Fibroblast of lung (primary cell): ENCODE results near the gene SDK1. TPM values are rescaled to one million over a fixed set of nuclear protein-coding genes. Genes with fewer than 3 reads are reported as not detected.

Experiments
- DNase-seq, 2 donors: peaks; one replicate each; pipeline versions ENCODE4 v3.0.0 to v3.0.0-alpha.2; 2010; ENCODE audit warnings: low read depth in 2 of 2
- H2AFZ ChIP-seq: 2 replicates; pipeline ENCODE4 v1.5.1; 2012; ENCODE audit warnings: low read length, control low read depth, inconsistent platforms
- H3K27ac ChIP-seq: 2 replicates; pipeline ENCODE4 v1.5.1; 2011; ENCODE audit warnings: low read length, control low read depth; ENCODE audit not compliant: insufficient read depth
- H3K27me3 ChIP-seq: 2 replicates; pipeline ENCODE4 v1.5.1; 2011; ENCODE audit warnings: mild to moderate bottlenecking, low read length; ENCODE audit not compliant: control insufficient read depth, insufficient read depth
- H3K36me3 ChIP-seq: 2 replicates; pipeline ENCODE4 v1.5.1; 2011; ENCODE audit warnings: low read length; ENCODE audit not compliant: control insufficient read depth, insufficient read depth
- H3K4me1 ChIP-seq: 2 replicates; pipeline ENCODE4 v1.5.1; 2011; ENCODE audit warnings: low read length; ENCODE audit not compliant: control insufficient read depth, insufficient read depth; ENCODE audit errors: extremely low read depth
- H3K4me2 ChIP-seq: 2 replicates; pipeline ENCODE4 v1.5.1; 2011; ENCODE audit warnings: low read length, control low read depth; ENCODE audit not compliant: insufficient read depth; ENCODE audit errors: extremely low read depth
- H3K4me3 ChIP-seq, 4 experiments: fragments of 200-600 bp in 1 of 4; sonication (generic) in 1 of 4; replicated peaks in 1 of 4; 2 replicates each; pipeline ENCODE4 v1.5.1; 2011 to 2016; ENCODE audit warnings: low read length in 4 of 4, low read depth in 3 of 4, mild to moderate bottlenecking in 3 of 4, control low read depth in 2 of 4, inconsistent platforms in 1 of 4, mixed read lengths in 1 of 4; ENCODE audit not compliant: insufficient read depth in 1 of 4; ENCODE audit errors: control extremely low read depth in 1 of 4
- H3K79me2 ChIP-seq: 2 replicates; pipeline ENCODE4 v1.5.1; 2012; ENCODE audit warnings: mild to moderate bottlenecking, low read length, inconsistent platforms; ENCODE audit not compliant: control insufficient read depth, insufficient read depth
- H3K9ac ChIP-seq: 2 replicates; pipeline ENCODE4 v1.5.1; 2011; ENCODE audit warnings: mild to moderate bottlenecking, low read length, control low read depth; ENCODE audit not compliant: insufficient read depth
- H3K9me3 ChIP-seq: 2 replicates; pipeline ENCODE4 v1.5.1; 2012; ENCODE audit warnings: low read depth, low read length; ENCODE audit not compliant: control insufficient read depth, insufficient read depth
- H4K20me1 ChIP-seq: 2 replicates; pipeline ENCODE4 v1.5.1; 2011; ENCODE audit warnings: low read length; ENCODE audit not compliant: control insufficient read depth, insufficient read depth; ENCODE audit errors: extremely low read depth
- EZH2 ChIP-seq: IDR thresholded peaks from 2 replicates; pipeline ENCODE4 v1.5.1; 2012; ENCODE audit warnings: low read length, control low read depth, mild to moderate bottlenecking; ENCODE audit errors: missing control alignments
- polyA plus RNA-seq, 2 donors: library from polyadenylated mRNA; depleted of rRNA in 1 of 2; stranded (reverse) in 1 of 2; unstranded in 1 of 2; fragments of >200 nt; gene quantifications; 2 replicates each; pipeline ENCODE4 v1.2.1, GENCODE V29; 2011 to 2012; ENCODE audit warnings: missing spikeins in 1 of 2
- total RNA-seq: library from RNA; depleted of rRNA; stranded (reverse); fragments of >200 nt; gene quantifications from 2 replicates; pipeline ENCODE4 v1.2.1, GENCODE V29; 2014
- TF ChIP-seq, protein P1 (sequence below), 2 donors: IDR thresholded peaks in 1 of 2; conservative IDR thresholded peaks in 1 of 2; 1 replicate in 1 of 2; 2 replicates in 1 of 2; pipeline ENCODE4 v1.5.1; 2011 to 2012; ENCODE audit warnings: low read length in 2 of 2, control low read depth in 1 of 2, inconsistent platforms in 1 of 2, low read depth in 1 of 2, mild to moderate bottlenecking in 1 of 2

The SDK1 gene
- total and polyA plus RNA-seq, 2 donors (not counting 1 experiment from before 2014, with no cell fraction given): 1.0 to 8.6 TPM

DNA sequence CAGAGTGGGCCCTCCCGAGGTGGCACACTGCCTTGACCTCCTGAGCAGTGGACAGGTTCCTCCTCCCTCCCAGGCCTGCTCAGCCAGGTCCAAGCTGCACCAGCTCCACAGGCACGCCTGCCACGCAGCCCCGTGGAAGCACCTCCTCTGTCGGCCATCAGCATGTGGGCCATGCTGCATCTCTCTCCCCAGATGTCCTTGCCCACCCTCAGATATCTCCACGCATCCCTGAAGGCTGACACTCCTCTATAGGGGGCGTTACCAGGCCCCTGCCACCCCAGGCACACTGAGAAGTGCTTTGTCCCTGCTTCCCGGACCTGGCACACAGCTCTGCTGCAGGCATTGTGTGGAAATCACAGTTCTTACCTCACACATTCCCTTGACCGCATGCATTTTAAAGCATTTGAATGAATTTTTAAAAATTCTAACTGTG is 598.5 kb downstream of the SDK1 start:
- Histone ChIP-seq H2AFZ (no peak overlapping the region), H3K79me2 (no peaks in the 10 kb centered on the region), H4K20me1 (no peaks in the 10 kb centered on the region), H3K4me2 (no peak overlapping the region), H3K27me3 (no peaks in the 10 kb centered on the region), H3K36me3 (no peaks in the 10 kb centered on the region), H3K27ac (no peak overlapping the region), H3K4me3 (no peak overlapping the region), H3K9me3 (no peaks in the 10 kb centered on the region), H3K9ac (no peak overlapping the region), H3K4me1 (no peaks in the 10 kb centered on the region)
- DNase-seq: no peak
- no peak for TF ChIP-seq EZH2
- TF ChIP-seq, protein P1, sequence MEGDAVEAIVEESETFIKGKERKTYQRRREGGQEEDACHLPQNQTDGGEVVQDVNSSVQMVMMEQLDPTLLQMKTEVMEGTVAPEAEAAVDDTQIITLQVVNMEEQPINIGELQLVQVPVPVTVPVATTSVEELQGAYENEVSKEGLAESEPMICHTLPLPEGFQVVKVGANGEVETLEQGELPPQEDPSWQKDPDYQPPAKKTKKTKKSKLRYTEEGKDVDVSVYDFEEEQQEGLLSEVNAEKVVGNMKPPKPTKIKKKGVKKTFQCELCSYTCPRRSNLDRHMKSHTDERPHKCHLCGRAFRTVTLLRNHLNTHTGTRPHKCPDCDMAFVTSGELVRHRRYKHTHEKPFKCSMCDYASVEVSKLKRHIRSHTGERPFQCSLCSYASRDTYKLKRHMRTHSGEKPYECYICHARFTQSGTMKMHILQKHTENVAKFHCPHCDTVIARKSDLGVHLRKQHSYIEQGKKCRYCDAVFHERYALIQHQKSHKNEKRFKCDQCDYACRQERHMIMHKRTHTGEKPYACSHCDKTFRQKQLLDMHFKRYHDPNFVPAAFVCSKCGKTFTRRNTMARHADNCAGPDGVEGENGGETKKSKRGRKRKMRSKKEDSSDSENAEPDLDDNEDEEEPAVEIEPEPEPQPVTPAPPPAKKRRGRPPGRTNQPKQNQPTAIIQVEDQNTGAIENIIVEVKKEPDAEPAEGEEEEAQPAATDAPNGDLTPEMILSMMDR (conservative IDR thresholded peaks at IDR 0.05 in 1 of 2, IDR thresholded peaks at IDR 0.05 in 1 of 2; ENCODE audit: low read depth in 1 of 2, low read length in 2 of 2): no peak

DNA sequence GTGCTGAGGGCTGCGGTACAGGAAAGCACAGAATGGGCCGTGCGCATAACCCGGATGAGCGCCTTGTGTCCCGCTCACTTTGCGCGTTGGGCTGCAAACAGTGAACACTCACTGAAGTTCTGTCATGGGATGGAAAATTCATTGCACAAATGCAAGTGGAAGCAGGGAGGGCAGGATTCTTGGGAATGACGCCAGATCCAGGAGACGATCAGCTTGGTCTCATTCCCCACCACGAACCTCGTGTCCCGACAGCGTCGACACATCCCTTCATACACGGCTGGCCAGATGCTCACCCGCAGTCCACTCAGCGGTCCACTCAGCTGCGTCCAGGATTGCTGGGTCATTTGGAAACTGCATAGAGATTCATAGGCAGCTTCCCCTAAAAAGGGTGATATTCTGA is 607.1 kb downstream of the SDK1 start:
- no peaks in the 10 kb centered on the region for H3K4me1 ChIP-seq
- H3K36me3 ChIP-seq: no peaks in the 10 kb centered on the region
- H3K9ac ChIP-seq: no peak overlapping the region
- no peaks in the 10 kb centered on the region for H3K9me3 ChIP-seq
- H4K20me1 ChIP-seq: no peaks in the 10 kb centered on the region
- no peak overlapping the region for H3K27ac ChIP-seq
- DNase-seq: no peak
- H3K4me2 ChIP-seq: no peak overlapping the region
- no peaks in the 10 kb centered on the region for H3K79me2 ChIP-seq
- H2AFZ ChIP-seq: no peak overlapping the region
- TF ChIP-seq, protein P1 (conservative IDR thresholded peaks at IDR 0.05 in 1 of 2, IDR thresholded peaks at IDR 0.05 in 1 of 2; ENCODE audit: low read depth in 1 of 2, low read length in 2 of 2): no peak
- no peak for TF ChIP-seq EZH2
- no peaks in the 10 kb centered on the region for H3K27me3 ChIP-seq
- no peak overlapping the region for H3K4me3 ChIP-seq

DNA sequence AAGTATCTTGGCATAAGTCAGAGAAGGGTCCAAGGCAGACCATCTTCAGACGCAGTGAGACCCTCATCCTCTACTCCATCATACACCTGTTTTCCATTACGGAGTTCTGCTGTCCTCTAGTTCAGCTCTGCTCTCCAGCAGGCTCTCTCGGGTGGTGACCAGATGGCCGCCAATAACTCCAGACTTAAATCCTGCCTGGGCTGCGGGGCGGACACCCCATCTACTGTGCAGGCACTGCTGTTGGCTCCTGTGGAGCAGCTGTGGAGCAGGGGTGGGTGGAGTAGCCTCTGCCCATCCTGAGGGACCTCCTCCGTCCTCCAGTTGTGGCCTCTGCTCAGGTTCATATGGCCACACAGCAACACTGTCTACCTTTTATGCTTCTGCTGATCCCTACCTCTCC is 608.1 kb downstream of the SDK1 start:
- no peaks in the 10 kb centered on the region for H3K27me3 ChIP-seq
- no peak overlapping the region for H2AFZ ChIP-seq
- no peak overlapping the region for H3K27ac ChIP-seq
- no peaks in the 10 kb centered on the region for H3K79me2 ChIP-seq
- no peaks in the 10 kb centered on the region for H3K4me1 ChIP-seq
- DNase-seq: no peak
- no peaks in the 10 kb centered on the region for H4K20me1 ChIP-seq
- no peak for TF ChIP-seq EZH2
- TF ChIP-seq, protein P1 (conservative IDR thresholded peaks at IDR 0.05 in 1 of 2, IDR thresholded peaks at IDR 0.05 in 1 of 2; ENCODE audit: low read depth in 1 of 2, low read length in 2 of 2): no peak
- no peaks in the 10 kb centered on the region for H3K36me3 ChIP-seq
- H3K4me3 ChIP-seq: no peak overlapping the region
- H3K9ac ChIP-seq: no peak overlapping the region
- no peak overlapping the region for H3K4me2 ChIP-seq
- H3K9me3 ChIP-seq: no peaks in the 10 kb centered on the region
